Measurements from ENCODE around the gene DHX16. TPM values are rescaled to one million over a fixed set of nuclear protein-coding genes. Genes with fewer than 3 reads are reported as not detected.
"Not testable (repeated sequence)": the region's sequence is repeated elsewhere in the genome, so short reads cannot be mapped to it uniquely, and the experiment has no call there.

The DHX16 gene
- total and polyA plus RNA-seq, 2 experiments from 2014 or later, result 16.0 to 31.3 TPM

GRCh38 chr6:30719356-30719755 is 46.5 kb upstream of the DHX16 start:
- Histone ChIP-seq H3K36me3 (ENCODE audit: insufficient read depth) (peaks cover 31% of the 10 kb centered on the region), H3K27me3 (ENCODE audit: insufficient read depth) (no peaks in the 10 kb centered on the region), H3K4me2 (peak overlapping the region; percentile 77), H2AFZ (no peak overlapping the region), H3K27ac (ENCODE audit: low read depth) (peak overlapping the region; percentile 97), H3F3A (replicated peaks; ENCODE audit: low read depth) (peaks cover 35% of the 10 kb centered on the region), H3K4me1 (ENCODE audit: insufficient read depth) (peaks cover 13% of the 10 kb centered on the region), H3K79me2 (replicated peaks; ENCODE audit: insufficient read depth) (peaks cover 68% of the 10 kb centered on the region), H3K9me2 (ENCODE audit: insufficient read depth) (no peaks in the 10 kb centered on the region), H4K20me1 (replicated peaks; ENCODE audit: insufficient read depth) (peaks cover 24% of the 10 kb centered on the region), H3K4me3 (peak overlapping the region; percentile 55)
- DNase-seq (ENCODE audit: low spot score), result peak; percentile 66
- H3K36me3 Mint-ChIP-seq (ENCODE audit: low read depth), result peaks cover 56% of the 10 kb centered on the region
- no peak for TF ChIP-seq EZH2 (IDR thresholded peaks at IDR 0.05; ENCODE audit: low read depth, unreplicated experiment)
- TF ChIP-seq POLR2AphosphoS5 (IDR thresholded peaks at IDR 0.05; ENCODE audit: low read depth), result peak; percentile 57; the same call in 1 of the 2 replicates
- no peak for TF ChIP-seq CREB1 (CRISPR knock-in tag; IDR thresholded peaks at IDR 0.05; ENCODE audit: low read depth)
- TF ChIP-seq STAT1 (IDR thresholded peaks at IDR 0.05; ENCODE audit: unreplicated experiment), result no peak
- TF ChIP-seq ZNF462 (CRISPR knock-in tag; IDR thresholded peaks at IDR 0.05), result no peak
- TF ChIP-seq ZNF114 (CRISPR knock-in tag; IDR thresholded peaks at IDR 0.05), result no peak
- no peak for TF ChIP-seq EZH2phosphoT487 (IDR thresholded peaks at IDR 0.05; ENCODE audit: unreplicated experiment)
- no peak for TF ChIP-seq ZNF331 (CRISPR knock-in tag; IDR thresholded peaks at IDR 0.05; ENCODE audit: low read depth)
- H3K27ac Mint-ChIP-seq, result peak overlapping the region; percentile 100
- no peak for ATAC-seq
- peaks cover 13% of the 10 kb centered on the region; the same call in 2 of the 3 replicates for H3K9me3 Mint-ChIP-seq
- peak overlapping the region; percentile 100 for H3K4me3 Mint-ChIP-seq
- peaks cover 42% of the 10 kb centered on the region for H3K4me1 Mint-ChIP-seq
- H3K27me3 Mint-ChIP-seq (ENCODE audit: insufficient read depth, low read depth, poor library complexity), result peaks cover 50% of the 10 kb centered on the region

GRCh38 chr6:30717845-30718720 is 45.3 kb upstream of the DHX16 start:
- Histone ChIP-seq H3K4me2 (peak overlapping the region; percentile 77), H3K4me3 (peak overlapping the region; percentile 55), H3F3A (replicated peaks; ENCODE audit: low read depth) (peaks cover 23% of the 10 kb centered on the region), H3K36me3 (ENCODE audit: insufficient read depth) (peaks cover 30% of the 10 kb centered on the region), H3K79me2 (replicated peaks; ENCODE audit: insufficient read depth) (peaks cover 60% of the 10 kb centered on the region), H3K4me1 (ENCODE audit: insufficient read depth) (peaks cover 11% of the 10 kb centered on the region), H3K27ac (ENCODE audit: low read depth) (peak overlapping the region; percentile 97), H4K20me1 (replicated peaks; ENCODE audit: insufficient read depth) (peaks cover 18% of the 10 kb centered on the region)
- H3K4me3 Mint-ChIP-seq, result peak overlapping the region; percentile 100
- H3K27ac Mint-ChIP-seq, result peak overlapping the region; percentile 100
- peaks cover 29% of the 10 kb centered on the region for H3K4me1 Mint-ChIP-seq
- peaks cover 38% of the 10 kb centered on the region for H3K27me3 Mint-ChIP-seq (ENCODE audit: insufficient read depth, low read depth, poor library complexity)
- peaks cover 13% of the 10 kb centered on the region; the same call in 2 of the 3 replicates for H3K9me3 Mint-ChIP-seq
- ATAC-seq; H3K27me3 ChIP-seq (ENCODE audit: insufficient read depth); H3K9me2 ChIP-seq (ENCODE audit: insufficient read depth); DNase-seq (ENCODE audit: low spot score); H2AFZ ChIP-seq: not testable (repeated sequence)
- H3K36me3 Mint-ChIP-seq (ENCODE audit: low read depth), result peaks cover 56% of the 10 kb centered on the region

All from GM23338 (cell line).